ENCODE results near the gene AASDH.

DNA sequence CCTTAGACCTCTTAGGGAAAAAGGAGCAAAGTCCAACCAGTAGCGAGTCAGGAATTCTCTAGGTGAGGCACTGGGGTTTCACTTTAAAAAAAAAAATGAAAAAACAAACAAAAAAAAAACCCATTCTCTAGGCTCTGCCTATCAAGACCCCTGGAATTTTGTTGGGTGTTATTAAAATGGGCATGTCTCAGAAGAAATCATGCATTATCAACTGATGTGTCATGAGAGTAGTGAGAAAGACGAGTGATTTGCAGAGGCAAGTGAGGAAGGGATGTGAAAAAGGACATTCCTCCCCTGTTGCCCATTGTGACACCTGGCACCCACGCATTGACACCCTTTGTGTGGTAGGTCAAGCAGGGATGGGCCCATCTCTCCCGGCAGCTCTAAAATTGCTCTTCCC, 78.9 kb downstream of the AASDH start:
- TF ChIP-seq POLR2A (IDR thresholded peaks at IDR 0.05; ENCODE audit: low read length), result no peak
- no peak for TF ChIP-seq GATA1 (IDR thresholded peaks at IDR 0.05; ENCODE audit: low read depth, low read length)
